ENCODE data around the gene SOD3. TPM values are rescaled to one million over a fixed set of nuclear protein-coding genes. Genes with fewer than 3 reads are reported as not detected.

Gene SOD3
- total RNA-seq, 1 donor from 2014 or later = 128 TPM

DNA sequence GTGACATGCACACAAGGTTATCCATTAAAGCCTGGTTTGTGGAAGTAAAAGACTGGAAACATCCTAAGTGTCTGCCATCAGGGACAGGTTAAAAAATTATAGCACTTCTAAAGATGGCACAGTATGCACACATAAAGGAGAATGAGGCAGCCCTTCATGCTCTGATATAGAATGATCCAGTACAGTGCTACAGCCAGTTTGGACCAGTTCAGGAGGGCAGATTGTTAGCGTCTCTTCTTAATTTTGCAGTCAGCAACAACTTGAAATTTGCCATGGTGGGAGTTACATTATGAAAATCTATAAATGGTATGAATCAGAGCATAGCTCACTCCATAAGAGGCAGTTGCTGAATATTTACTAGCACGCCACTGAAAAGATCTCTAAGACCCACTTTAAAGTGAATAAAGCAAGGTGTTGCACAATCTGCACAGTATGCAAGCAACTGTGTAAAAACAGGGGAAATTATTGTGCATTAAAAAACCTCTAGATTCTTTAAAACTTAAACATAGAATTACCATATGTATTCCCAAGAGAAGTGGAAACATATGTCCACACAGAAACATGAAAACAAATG, 20.3 kb upstream of the SOD3 start:
- no peak for DNase-seq (ENCODE audit: low spot score)

DNA sequence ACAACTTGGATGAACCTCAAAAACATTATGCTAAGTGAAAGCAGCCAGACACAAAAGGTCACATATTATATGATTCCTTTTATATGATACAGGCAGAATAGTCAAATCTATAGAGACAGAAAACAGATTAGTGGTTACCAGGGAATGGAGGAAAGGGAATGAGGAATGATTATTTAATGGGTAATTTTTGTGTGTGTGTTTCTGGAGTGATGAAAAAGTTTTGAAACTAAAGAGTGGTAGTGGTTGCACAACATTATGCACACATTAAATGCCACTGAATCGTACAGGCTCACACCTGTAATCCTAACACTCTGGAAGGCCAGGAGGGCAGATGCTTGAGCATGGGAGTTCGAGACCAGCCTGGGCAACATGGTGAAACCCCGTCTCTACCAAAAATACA, 19.6 kb upstream of the SOD3 start:
- DNase-seq (ENCODE audit: low spot score) = no peak

DNA sequence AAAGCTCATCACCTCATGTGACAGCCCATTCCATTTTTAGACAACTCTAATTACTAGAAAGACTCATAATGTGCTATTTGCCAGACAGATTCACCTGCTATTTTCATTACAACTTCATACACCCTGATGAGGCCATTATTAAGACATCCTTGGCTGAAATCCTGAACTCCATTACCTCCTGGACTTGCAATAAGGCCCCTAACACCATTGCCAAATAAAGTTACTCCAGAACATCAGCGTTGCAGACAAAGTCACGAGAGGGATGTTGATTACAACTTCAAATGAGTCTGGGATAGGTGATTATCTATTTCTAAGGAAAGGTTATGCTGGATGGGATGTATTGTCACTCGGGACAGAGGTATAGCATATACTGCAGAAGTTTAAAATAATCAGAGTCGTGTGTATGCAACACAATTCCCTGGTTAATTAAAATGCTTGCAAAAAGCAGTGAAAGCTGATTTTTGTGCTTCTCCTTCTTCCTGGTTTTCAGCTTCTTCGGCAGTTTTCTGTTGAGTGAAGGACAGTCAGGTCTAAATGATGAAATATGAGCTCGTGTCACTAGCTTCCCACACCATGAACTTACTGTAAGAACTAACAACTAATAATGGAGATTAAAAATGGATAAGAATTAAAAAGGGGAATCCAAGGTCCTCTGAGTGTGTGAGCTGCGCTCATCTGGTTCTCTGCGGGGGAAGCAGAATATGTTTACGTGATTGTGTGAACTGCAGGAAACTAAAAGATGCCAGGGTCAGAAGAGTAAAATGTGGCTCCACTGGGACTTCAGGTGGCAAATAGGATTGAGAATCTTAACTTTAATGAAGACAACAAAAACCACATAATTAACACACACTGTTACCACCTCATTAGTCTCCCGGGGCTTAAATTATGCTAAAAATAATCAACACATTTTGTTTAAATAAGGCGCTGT, 17.6 kb upstream of the SOD3 start:
- no peak for DNase-seq (ENCODE audit: low spot score)

DNA sequence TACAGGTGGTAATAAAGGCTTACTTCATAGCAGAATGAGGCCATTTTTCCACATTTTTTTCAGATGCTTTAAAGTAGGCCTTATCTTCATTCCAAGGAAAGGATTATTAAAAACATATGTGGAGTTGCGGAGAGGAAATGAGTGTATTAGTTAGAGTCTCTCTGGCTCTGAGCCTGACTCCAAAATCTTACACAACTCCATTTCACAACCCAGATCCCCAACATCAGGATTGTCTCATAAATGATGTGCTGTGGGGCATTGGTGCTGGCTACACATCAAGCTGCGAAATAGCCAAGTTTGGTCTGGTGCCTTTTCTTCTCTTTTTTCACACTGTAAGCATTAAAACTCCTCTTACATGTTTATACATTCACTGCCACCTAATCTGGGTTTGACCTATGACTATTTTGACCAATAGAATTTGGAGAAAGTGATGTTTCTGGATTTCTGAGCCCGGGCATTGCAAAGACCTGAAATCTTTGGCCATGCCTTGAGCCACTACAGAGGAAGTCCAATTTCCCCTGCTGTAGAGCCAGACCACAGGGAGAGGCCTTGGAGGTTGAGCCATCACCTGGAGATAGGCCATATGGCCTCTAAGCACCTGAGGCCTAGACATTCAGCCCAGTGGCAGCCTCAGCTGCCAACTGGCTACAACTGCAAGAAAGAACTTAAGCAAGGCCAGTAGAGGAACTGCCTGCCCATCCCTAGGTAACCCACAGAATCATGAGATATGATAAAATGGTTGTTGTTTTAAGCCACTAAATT, 16.7 kb upstream of the SOD3 start:
- no peak for DNase-seq (ENCODE audit: low spot score)

- no peak for DNase-seq (ENCODE audit: low spot score)
Measured at GRCh38 chr4:24780936-24781495, 14.4 kb upstream of the SOD3 start.

- no peak for DNase-seq (ENCODE audit: low spot score)
Measured at GRCh38 chr4:24781999-24782745, 13.2 kb upstream of the SOD3 start.

GRCh38 chr4:24783506-24783905, 11.9 kb upstream of the SOD3 start:
- no peak for DNase-seq (ENCODE audit: low spot score)

DNA sequence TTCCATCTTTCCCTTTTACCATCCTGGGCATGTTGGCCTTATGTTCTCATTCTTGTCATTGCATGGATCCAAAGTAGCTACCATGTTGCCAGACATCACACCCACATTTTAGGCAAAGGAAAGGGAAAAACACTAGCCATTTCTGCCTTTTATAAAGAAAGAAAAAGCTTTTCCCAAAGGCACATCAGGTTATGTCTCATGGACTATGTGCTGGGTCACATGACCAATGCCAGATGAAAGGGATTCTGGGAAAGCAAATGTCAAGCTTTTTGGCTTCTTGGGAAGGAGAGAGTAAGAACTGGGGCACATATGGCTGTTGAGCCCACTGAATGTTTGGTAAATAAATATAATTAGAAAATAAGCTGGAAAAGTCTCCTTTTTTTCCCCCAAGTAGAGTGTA, 4.3 kb upstream of the SOD3 start:
- no peak for DNase-seq (ENCODE audit: low spot score)

DNA sequence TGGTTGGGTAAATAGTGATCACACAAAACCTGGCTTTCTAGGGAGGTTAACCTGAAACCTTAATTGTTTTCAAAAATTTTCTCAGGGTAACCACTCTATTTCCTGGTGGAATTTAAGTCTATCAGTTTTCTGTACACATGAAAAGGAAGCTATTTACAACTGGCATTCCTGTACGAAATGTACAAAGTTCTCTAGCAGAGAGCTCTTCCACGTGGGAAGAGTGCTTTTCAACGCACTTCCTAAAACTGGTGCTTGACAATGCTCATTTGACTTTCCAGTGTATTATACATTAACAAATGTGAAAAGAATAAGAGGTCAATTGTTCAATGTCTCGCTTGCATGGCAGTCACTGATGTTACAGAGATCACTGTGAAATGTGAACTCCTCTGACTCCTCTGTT, 2.8 kb upstream of the SOD3 start:
- DNase-seq (ENCODE audit: low spot score) = no peak

DNA sequence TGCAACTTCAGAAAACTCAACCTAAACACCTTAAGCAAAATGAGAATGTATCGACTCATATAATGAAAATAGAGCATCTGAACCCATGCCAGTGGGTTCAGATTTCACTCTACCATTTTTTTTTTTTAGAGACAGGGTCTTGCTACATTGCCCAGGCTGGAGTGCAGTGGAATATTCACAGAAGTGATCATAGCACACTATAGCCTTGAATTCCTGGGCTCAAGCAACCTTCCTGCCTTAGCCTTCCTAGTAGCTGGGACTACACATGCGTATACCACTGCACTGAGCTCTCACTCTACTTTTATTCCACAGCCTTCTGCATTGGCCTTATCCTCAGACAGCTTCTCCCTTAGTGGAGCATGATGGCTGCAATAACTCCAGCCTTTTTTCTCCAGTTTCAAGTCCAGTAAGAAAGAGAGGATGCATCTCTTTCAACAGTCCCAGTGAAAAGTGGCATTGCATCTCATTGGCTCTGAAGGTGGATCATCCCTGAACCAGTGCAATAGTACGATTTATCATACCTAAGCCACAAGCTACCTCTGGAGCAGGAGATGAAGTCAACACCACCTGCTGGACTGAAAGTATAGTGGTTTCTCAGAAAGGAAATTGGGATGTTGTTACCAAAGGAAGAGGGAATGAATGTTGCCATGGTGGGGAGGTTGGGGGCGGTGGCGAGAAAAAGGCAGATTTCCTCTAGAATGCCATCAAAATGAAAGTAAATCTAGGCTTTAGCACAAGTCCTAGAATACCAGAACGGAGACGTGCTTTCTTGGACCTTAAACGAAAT, 2.0 kb upstream of the SOD3 start:
- no peak for DNase-seq (ENCODE audit: low spot score)

- DNase-seq (ENCODE audit: low spot score) = no peak
Measured at GRCh38 chr4:24794051-24794450, 1.3 kb upstream of the SOD3 start.

DNA sequence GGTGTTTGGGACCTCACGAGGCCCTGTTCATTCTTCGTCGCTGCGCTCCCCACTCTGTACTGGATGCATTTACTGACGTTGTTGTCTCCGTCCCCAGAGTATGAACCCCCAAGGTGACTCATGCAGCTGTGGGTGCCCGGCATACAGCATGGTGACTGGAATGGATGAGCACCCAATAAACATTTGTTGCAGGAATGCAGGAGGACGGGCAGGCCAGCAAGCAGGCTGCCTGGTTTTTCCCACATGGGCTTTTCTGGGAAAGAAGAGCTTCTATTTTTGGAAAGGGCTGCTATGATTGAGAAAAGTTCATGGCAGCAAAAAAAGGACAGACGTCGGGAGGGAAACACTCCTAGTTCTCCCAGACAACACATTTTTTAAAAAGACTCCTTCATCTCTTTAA, 893 bp upstream of the SOD3 start:
- DNase-seq (ENCODE audit: low spot score) = no peak

- DNase-seq (ENCODE audit: low spot score) = no peak
Measured at GRCh38 chr4:24795666-24796381, 451 bp downstream of the SOD3 start.

DNA sequence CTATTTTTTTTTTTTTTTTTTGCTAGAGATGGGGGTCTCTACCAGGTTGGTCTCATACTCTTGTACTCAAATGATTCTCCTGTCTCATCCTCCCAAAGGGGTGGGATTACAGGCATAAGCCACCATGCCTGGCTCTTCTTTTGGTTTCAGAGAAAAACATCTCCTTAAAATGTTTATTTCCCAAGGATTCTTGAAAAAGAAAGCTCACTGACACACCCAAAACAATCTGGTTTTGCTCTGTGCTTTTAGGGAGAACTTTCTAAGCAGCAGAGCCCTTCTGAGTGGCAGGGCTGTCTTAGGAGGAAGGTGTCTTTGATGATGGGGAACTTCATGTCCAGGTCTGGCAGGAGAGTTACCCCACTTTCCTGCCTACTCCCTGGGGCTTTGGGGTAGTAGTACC, 1.2 kb downstream of the SOD3 start:
- no peak for DNase-seq (ENCODE audit: low spot score)

GRCh38 chr4:24798036-24798610, 2.8 kb downstream of the SOD3 start:
- no peak for DNase-seq (ENCODE audit: low spot score)

DNA sequence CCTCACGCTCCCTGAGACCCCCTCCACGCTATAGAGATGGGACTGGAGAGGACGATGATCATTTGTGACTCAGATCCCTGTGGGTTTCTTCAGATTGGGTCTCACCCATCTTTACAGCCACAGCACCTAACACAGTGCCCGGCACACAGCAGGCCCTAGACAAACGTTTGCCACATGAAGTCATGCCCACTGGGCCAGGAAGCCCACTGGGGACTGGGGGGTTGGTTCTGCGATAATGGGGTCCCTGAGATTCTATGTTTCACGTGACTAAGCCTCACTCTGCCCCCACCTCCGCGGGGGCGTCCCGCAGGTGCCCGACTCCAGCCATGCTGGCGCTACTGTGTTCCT, 3.8 kb downstream of the SOD3 start:
- no peak for DNase-seq (ENCODE audit: low spot score)

DNA sequence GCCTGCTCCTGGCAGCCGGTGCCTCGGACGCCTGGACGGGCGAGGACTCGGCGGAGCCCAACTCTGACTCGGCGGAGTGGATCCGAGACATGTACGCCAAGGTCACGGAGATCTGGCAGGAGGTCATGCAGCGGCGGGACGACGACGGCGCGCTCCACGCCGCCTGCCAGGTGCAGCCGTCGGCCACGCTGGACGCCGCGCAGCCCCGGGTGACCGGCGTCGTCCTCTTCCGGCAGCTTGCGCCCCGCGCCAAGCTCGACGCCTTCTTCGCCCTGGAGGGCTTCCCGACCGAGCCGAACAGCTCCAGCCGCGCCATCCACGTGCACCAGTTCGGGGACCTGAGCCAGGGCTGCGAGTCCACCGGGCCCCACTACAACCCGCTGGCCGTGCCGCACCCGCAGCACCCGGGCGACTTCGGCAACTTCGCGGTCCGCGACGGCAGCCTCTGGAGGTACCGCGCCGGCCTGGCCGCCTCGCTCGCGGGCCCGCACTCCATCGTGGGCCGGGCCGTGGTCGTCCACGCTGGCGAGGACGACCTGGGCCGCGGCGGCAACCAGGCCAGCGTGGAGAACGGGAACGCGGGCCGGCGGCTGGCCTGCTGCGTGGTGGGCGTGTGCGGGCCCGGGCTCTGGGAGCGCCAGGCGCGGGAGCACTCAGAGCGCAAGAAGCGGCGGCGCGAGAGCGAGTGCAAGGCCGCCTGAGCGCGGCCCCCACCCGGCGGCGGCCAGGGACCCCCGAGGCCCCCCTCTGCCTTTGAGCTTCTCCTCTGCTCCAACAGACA, 4.4 kb downstream of the SOD3 start:
- DNase-seq (ENCODE audit: low spot score) = no peak

- DNase-seq (ENCODE audit: low spot score) = no peak
Measured at GRCh38 chr4:24800325-24800895, 5.0 kb downstream of the SOD3 start.
